Gastrocnemius medialis (tissue), 4 donors: ENCODE results near the gene CDADC1.

Source experiments
- POLR2A ChIP-seq, 2 donors: fragments of 450-650 bp; IDR thresholded peaks; one replicate each; pipeline ENCODE4 v1.6.1; 2017; ENCODE audit warnings: antibody characterized with exemption in 2 of 2, mild to moderate bottlenecking in 2 of 2, moderate library complexity in 2 of 2
- TF ChIP-seq, protein P1 (sequence below), 5 experiments: fragments of 450-650 bp in 3 of 5; fragments of 200-600 bp in 2 of 5; sonication (generic) in 2 of 5; IDR thresholded peaks in 4 of 5; conservative IDR thresholded peaks in 1 of 5; 1 replicate in 4 of 5; 2 replicates in 1 of 5; pipeline ENCODE4 v1.5.1; 2016 to 2019; ENCODE audit warnings: antibody characterized with exemption in 5 of 5, mild to moderate bottlenecking in 3 of 5, moderate library complexity in 3 of 5

DNA sequence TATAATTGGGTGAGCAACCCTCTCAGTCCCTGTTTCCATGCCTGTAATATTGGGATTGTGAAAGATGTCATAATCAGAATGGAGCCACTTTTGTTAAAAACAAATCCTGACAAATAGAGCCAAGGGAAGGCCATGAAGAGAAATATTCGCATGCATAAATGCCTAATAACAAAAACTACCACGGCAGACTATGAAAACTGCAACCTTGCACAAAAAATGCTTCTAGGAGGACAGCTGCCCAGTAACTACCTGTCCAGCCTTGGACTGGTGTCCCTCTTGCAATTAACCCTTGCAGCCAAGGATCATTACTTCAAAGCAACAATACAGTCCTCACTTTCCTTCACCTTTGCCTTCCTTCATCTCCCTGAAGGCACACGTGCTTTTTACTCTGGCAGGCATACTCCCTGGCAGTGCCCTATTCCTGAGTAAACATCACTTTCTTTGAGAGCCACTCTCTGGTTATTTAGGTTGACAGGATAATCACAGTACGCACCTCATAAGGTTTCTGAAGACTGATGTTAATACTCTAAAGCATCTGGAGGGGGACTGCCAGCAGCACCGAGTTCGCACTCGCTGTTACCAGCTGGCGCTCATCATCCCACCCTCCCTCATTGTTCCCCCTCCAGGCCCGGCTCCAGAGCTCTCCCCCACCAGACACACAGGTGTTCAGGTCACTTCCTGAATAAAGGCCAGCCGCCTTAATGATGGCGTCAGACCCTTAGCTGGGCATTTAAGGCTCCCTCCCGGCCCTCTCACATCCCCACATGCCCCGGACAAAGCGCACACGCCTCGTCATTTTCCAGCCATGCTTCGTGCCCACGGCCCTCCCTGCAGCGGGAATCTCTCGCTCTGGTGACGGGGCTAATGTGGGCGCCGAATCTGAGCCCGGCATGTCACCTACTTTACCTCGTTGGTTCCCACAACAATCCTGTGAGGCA lies 57.3 kb downstream of the CDADC1 start:
- TF ChIP-seq, protein P1, sequence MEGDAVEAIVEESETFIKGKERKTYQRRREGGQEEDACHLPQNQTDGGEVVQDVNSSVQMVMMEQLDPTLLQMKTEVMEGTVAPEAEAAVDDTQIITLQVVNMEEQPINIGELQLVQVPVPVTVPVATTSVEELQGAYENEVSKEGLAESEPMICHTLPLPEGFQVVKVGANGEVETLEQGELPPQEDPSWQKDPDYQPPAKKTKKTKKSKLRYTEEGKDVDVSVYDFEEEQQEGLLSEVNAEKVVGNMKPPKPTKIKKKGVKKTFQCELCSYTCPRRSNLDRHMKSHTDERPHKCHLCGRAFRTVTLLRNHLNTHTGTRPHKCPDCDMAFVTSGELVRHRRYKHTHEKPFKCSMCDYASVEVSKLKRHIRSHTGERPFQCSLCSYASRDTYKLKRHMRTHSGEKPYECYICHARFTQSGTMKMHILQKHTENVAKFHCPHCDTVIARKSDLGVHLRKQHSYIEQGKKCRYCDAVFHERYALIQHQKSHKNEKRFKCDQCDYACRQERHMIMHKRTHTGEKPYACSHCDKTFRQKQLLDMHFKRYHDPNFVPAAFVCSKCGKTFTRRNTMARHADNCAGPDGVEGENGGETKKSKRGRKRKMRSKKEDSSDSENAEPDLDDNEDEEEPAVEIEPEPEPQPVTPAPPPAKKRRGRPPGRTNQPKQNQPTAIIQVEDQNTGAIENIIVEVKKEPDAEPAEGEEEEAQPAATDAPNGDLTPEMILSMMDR (IDR thresholded peaks at IDR 0.05 in 4 of 5, conservative IDR thresholded peaks at IDR 0.05 in 1 of 5), result no peak
- TF ChIP-seq POLR2A (IDR thresholded peaks at IDR 0.05), result no peak
